Astrocyte (in vitro differentiated cells and primary cell): Measurements from ENCODE around the gene AP2M1. TPM values are rescaled to one million over a fixed set of nuclear protein-coding genes. Genes with fewer than 3 reads are reported as not detected.

Experiments
- DNase-seq: peaks from one replicate; pipeline ENCODE4 v3.0.0-alpha.2; 2010; ENCODE audit warnings: low read depth
- FAIRE-seq: peaks from 2 replicates; lab custom pipeline; 2011; peaks lifted over from hg19 to GRCh38; lab: Jason Lieb, UNC
- H2AFZ ChIP-seq: 2 replicates; pipeline ENCODE4 v1.6.0; 2012; ENCODE audit warnings: low read depth, low read length, inconsistent platforms
- H3K27ac ChIP-seq: 2 replicates; pipeline ENCODE4 v1.5.1; 2011; ENCODE audit warnings: low read depth, low read length, inconsistent platforms
- H3K27me3 ChIP-seq: 2 replicates; pipeline ENCODE4 v1.6.0; 2011; ENCODE audit warnings: low read length, inconsistent platforms; ENCODE audit not compliant: insufficient read depth
- H3K36me3 ChIP-seq: 2 replicates; pipeline ENCODE4 v1.5.1; 2011; ENCODE audit warnings: low read length, inconsistent platforms; ENCODE audit not compliant: insufficient read depth
- H3K4me1 ChIP-seq: 2 replicates; pipeline ENCODE4 v1.5.1; 2011; ENCODE audit warnings: low read length, inconsistent platforms; ENCODE audit not compliant: insufficient read depth
- H3K4me2 ChIP-seq: 2 replicates; pipeline ENCODE4 v1.6.0; 2012; ENCODE audit warnings: low read length, inconsistent platforms
- H3K4me3 ChIP-seq: 2 replicates; pipeline ENCODE4 v1.5.1; 2011; ENCODE audit warnings: low read depth, mild to moderate bottlenecking, low read length, inconsistent platforms; ENCODE audit not compliant: insufficient read depth
- H3K79me2 ChIP-seq: 2 replicates; pipeline ENCODE4 v1.6.0; 2012; ENCODE audit warnings: mild to moderate bottlenecking, low read length, inconsistent platforms; ENCODE audit not compliant: insufficient read depth
- H3K9ac ChIP-seq: 2 replicates; pipeline ENCODE4 v1.6.0; 2012; ENCODE audit warnings: mild to moderate bottlenecking, low read length, inconsistent platforms
- H3K9me3 ChIP-seq: 2 replicates; pipeline ENCODE4 v1.5.1; 2012; ENCODE audit warnings: low read depth, mild to moderate bottlenecking, low read length, inconsistent platforms; ENCODE audit not compliant: insufficient read depth
- H4K20me1 ChIP-seq: 2 replicates; pipeline ENCODE4 v1.6.0; 2012; ENCODE audit warnings: low read length, inconsistent platforms; ENCODE audit not compliant: insufficient read depth
- H3K27ac Mint-ChIP-seq: one replicate; pipeline ENCODE4 v1.8.0; 2021; ENCODE audit warnings: mild to moderate bottlenecking, mixed read lengths; ENCODE audit not compliant: unreplicated experiment
- H3K27me3 Mint-ChIP-seq: one replicate; pipeline ENCODE4 v1.8.0; 2021; ENCODE audit warnings: low read depth, mixed read lengths; ENCODE audit not compliant: unreplicated experiment
- H3K36me3 Mint-ChIP-seq: one replicate; pipeline ENCODE4 v1.8.0; 2021; ENCODE audit warnings: low read depth, mixed read lengths; ENCODE audit not compliant: unreplicated experiment
- H3K4me1 Mint-ChIP-seq: one replicate; pipeline ENCODE4 v1.8.0; 2021; ENCODE audit warnings: low read depth, mixed read lengths; ENCODE audit not compliant: unreplicated experiment
- H3K4me3 Mint-ChIP-seq: one replicate; pipeline ENCODE4 v1.8.0; 2021; ENCODE audit warnings: mild to moderate bottlenecking, moderate library complexity, mixed read lengths; ENCODE audit not compliant: unreplicated experiment
- H3K9me3 Mint-ChIP-seq: one replicate; pipeline ENCODE4 v1.8.0; 2021; ENCODE audit warnings: mild to moderate bottlenecking, mixed read lengths; ENCODE audit not compliant: unreplicated experiment
- EZH2 ChIP-seq: IDR thresholded peaks from 2 replicates; pipeline ENCODE4 v1.6.1; 2012; ENCODE audit warnings: mild to moderate bottlenecking, low read length, inconsistent platforms; ENCODE audit not compliant: insufficient read depth
- total RNA-seq: library from RNA; stranded (reverse); gene quantifications from 2 replicates; pipeline ENCODE4 v1.2.1, GENCODE V29; 2021
- TF ChIP-seq, protein P1 (sequence below): IDR thresholded peaks from 2 replicates; pipeline ENCODE4 v1.5.1; 2011; ENCODE audit warnings: low read depth, mild to moderate bottlenecking, inconsistent platforms, low read length, moderate library complexity; ENCODE audit not compliant: insufficient read depth

Gene AP2M1
- total RNA-seq, 1 donor from 2014 or later, result 603 TPM

DNA sequence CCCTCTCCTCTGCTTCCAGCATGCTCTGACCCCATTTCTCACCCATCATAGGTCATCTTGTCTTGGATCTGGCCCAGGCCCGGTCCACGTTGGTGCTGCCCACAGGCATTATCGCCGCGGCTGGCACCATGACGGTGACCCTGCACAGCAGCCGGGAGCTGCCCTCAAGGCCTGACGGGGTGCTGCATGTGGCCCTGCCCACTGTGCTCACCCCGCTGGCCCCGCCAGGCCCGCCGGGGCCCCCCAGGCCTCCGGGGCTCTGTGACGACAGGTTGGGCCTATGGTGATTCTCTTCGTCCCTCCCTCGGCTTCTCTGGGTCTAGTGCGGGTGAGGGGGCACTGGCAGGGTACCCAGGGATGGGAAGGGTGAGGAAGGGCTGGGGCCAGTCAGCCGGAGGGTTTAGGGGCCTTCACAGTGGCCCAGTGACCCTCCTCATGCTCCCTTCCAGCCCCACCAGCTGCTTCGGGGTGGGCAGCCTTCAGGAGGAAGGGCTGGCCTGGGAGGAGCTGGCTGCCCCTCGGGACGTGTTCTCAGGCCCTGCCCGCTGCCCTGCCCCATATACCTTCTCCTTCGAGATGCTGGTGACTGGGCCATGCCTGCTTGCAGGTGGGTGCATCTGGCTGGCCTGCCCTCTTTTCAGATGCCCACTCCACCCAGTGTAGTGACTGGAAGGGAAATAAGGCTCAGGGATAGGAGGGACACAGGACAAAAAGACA is 58.6 kb downstream of the AP2M1 start:
- Histone ChIP-seq H2AFZ (no peak overlapping the region), H3K27ac (no peak overlapping the region), H3K9ac (no peak overlapping the region), H3K4me3 (no peak overlapping the region), H3K79me2 (no peaks in the 10 kb centered on the region), H3K4me2 (no peak overlapping the region), H3K9me3 (no peaks in the 10 kb centered on the region), H3K4me1 (peaks cover 13% of the 10 kb centered on the region), H4K20me1 (peaks cover 9% of the 10 kb centered on the region), H3K27me3 (peaks cover 35% of the 10 kb centered on the region), H3K36me3 (no peaks in the 10 kb centered on the region)
- Mint-ChIP-seq H3K9me3 (no peaks in the 10 kb centered on the region), H3K4me1 (peaks cover 11% of the 10 kb centered on the region), H3K27ac (no peak overlapping the region), H3K36me3 (no peaks in the 10 kb centered on the region), H3K4me3 (peak overlapping the region; percentile 66), H3K27me3 (peaks cover 63% of the 10 kb centered on the region)
- TF ChIP-seq, protein P1, sequence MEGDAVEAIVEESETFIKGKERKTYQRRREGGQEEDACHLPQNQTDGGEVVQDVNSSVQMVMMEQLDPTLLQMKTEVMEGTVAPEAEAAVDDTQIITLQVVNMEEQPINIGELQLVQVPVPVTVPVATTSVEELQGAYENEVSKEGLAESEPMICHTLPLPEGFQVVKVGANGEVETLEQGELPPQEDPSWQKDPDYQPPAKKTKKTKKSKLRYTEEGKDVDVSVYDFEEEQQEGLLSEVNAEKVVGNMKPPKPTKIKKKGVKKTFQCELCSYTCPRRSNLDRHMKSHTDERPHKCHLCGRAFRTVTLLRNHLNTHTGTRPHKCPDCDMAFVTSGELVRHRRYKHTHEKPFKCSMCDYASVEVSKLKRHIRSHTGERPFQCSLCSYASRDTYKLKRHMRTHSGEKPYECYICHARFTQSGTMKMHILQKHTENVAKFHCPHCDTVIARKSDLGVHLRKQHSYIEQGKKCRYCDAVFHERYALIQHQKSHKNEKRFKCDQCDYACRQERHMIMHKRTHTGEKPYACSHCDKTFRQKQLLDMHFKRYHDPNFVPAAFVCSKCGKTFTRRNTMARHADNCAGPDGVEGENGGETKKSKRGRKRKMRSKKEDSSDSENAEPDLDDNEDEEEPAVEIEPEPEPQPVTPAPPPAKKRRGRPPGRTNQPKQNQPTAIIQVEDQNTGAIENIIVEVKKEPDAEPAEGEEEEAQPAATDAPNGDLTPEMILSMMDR, result no peak
- no peak for TF ChIP-seq EZH2
- FAIRE-seq (no peak), DNase-seq (no peak)

Other genes starting within 250 kb of the AP2M1 start
- gene ABCC5, start 157.0 kb upstream of the AP2M1 start, total RNA-seq, result 52.0 and 52.2 TPM in 2 replicates
- gene HTR3D, start 143.1 kb upstream of the AP2M1 start, total RNA-seq, result not detected in 2 replicates
- gene HTR3C, start 121.8 kb upstream of the AP2M1 start, total RNA-seq, result not detected in 2 replicates
- not detected in 2 replicates for gene HTR3E, start 77.8 kb upstream of the AP2M1 start, total RNA-seq
- 20.8 and 22.6 TPM in 2 replicates for gene EIF2B5, start 39.5 kb upstream of the AP2M1 start, total RNA-seq
- 107 and 110 TPM in 2 replicates for gene DVL3, start 19.5 kb upstream of the AP2M1 start, total RNA-seq
- gene ABCF3, start 11.3 kb downstream of the AP2M1 start, total RNA-seq, result 61.1 and 70.9 TPM in 2 replicates
- gene VWA5B2, start 54.7 kb downstream of the AP2M1 start, total RNA-seq, result 0.23 TPM in 1 of 2 replicates, not detected in the other
- gene ALG3, start 74.1 kb downstream of the AP2M1 start, total RNA-seq, result 47.1 and 51.1 TPM in 2 replicates
- 7.2 TPM in 2 replicates for gene EEF1AKMT4, start 74.8 kb downstream of the AP2M1 start, total RNA-seq
- gene CAMK2N2, start 86.7 kb downstream of the AP2M1 start, total RNA-seq, result 2.6 and 3.4 TPM in 2 replicates
- gene ECE2, start 101.2 kb downstream of the AP2M1 start, total RNA-seq, result not detected in 2 replicates
- gene PSMD2, start 124.4 kb downstream of the AP2M1 start, total RNA-seq, result 496 and 588 TPM in 2 replicates
- gene EIF4G1, start 139.8 kb downstream of the AP2M1 start, total RNA-seq, result 490 and 495 TPM in 2 replicates
- 12.2 TPM in 2 replicates for gene FAM131A, start 162.7 kb downstream of the AP2M1 start, total RNA-seq
- 7.4 and 9.0 TPM in 2 replicates for gene CLCN2, start 186.8 kb downstream of the AP2M1 start, total RNA-seq
- 63.2 and 70.3 TPM in 2 replicates for gene POLR2H, start 186.9 kb downstream of the AP2M1 start, total RNA-seq
- gene THPO, start 203.4 kb downstream of the AP2M1 start, total RNA-seq, result 0.25 and 0.46 TPM in 2 replicates
- gene CHRD, start 205.2 kb downstream of the AP2M1 start, total RNA-seq, result 3.4 and 5.6 TPM in 2 replicates